Heart left ventricle (tissue), 16 donors: ENCODE measurements around the gene CSTF2T. TPM values are rescaled to one million over a fixed set of nuclear protein-coding genes. Genes with fewer than 3 reads are reported as not detected.

ENCODE experiments used
- ATAC-seq, 4 donors: fragments of 200-7000 bp; cut with Tn5 transposase; one replicate each; pipeline ENCODE4 v1.9.1; 2020 to 2022; ENCODE audit warnings: moderate library complexity in 4 of 4, mild to moderate bottlenecking in 3 of 4, moderate number of reproducible peaks in 1 of 4
- DNase-seq, 5 donors: peaks; one replicate each; pipeline ENCODE4 v3.0.0-alpha.2; 2020
- H3K27ac ChIP-seq, 12 donors: fragments of 200-600 bp; sonication (generic) in 4 of 12; one replicate each; pipeline versions ENCODE4 v1.5.0 to v1.8.0; 2016 to 2022; ENCODE audit warnings: mild to moderate bottlenecking in 2 of 12
- H3K27me3 ChIP-seq, 9 donors: fragments of 200-600 bp; sonication (generic) in 2 of 9; one replicate each; pipeline versions ENCODE4 v1.5.1 to v1.8.0; 2016 to 2022; ENCODE audit warnings: mild to moderate bottlenecking in 3 of 9
- H3K36me3 ChIP-seq, 9 donors: fragments of 200-600 bp; sonication (generic) in 2 of 9; one replicate each; pipeline versions ENCODE4 v1.5.0 to v1.8.0; 2018 to 2022; ENCODE audit warnings: mild to moderate bottlenecking in 2 of 9
- H3K4me1 ChIP-seq, 12 donors: fragments of 200-600 bp; sonication (generic) in 4 of 12; one replicate each; pipeline versions ENCODE4 v1.5.0 to v1.8.0; 2016 to 2022; ENCODE audit warnings: mild to moderate bottlenecking in 3 of 12
- H3K4me3 ChIP-seq, 12 donors: fragments of 200-600 bp; sonication (generic) in 4 of 12; one replicate each; pipeline versions ENCODE4 v1.5.0 to v1.8.0; 2017 to 2022; ENCODE audit warnings: mild to moderate bottlenecking in 9 of 12, moderate library complexity in 4 of 12
- H3K9me3 ChIP-seq, 12 donors: fragments of 200-600 bp; sonication (generic) in 4 of 12; one replicate each; pipeline versions ENCODE4 v1.5.0 to v1.8.0; 2016 to 2022; ENCODE audit warnings: mild to moderate bottlenecking in 1 of 12
- CTCF ChIP-seq, 12 donors: fragments of 200-600 bp; sonication (generic) in 4 of 12; IDR thresholded peaks; one replicate each; pipeline versions ENCODE4 v1.5.0 to v1.8.0; 2018 to 2022; ENCODE audit warnings: antibody characterized with exemption in 12 of 12, mild to moderate bottlenecking in 5 of 12
- POLR2A ChIP-seq, 2 donors: fragments of 450-650 bp; IDR thresholded peaks; one replicate each; pipeline ENCODE4 v1.6.1; 2017; ENCODE audit warnings: antibody characterized with exemption in 2 of 2, mild to moderate bottlenecking in 2 of 2, moderate library complexity in 2 of 2
- WGBS, 4 donors: extraction: QIAGEN DNeasy Blood & Tissue Kit in 2 of 4; methylation state at CpG; one replicate each; pipeline versions ENCODE4 v1.1.5 to v1.1.7; 2013 to 2018; 5-methylcytosine and 5-hydroxymethylcytosine counted together
- intact Hi-C, 10 donors: fragments of 100-400 bp; cut with DNase I; formaldehyde crosslinking; loops; one replicate each; pipeline versions ENCODE4 v1.11.1 to v1.14.2; 2022
- polyA plus RNA-seq, 2 donors: library from polyadenylated mRNA; stranded (reverse); fragments of 200-250 nt; gene quantifications; one replicate each; pipeline ENCODE4 v1.2.3, GENCODE V29; 2013
- total RNA-seq, 9 donors: library from RNA; depleted of rRNA in 2 of 9; stranded (reverse); fragments of >200 nt in 2 of 9; fragmentation: NEBNext Ultra II Directional in 3 of 9; extraction: Animal tissue kit (Norgen Biotek cat#: 25700) in 3 of 9; gene quantifications; one replicate each; pipeline versions ENCODE4 v1.1.0 to v1.2.4, GENCODE V29; 2016 to 2023
- donor health status: ischemic (EF 13 %, LVEDD 7.1; RV severe dilation, severe dysfunction).
- donor health status: healthy with polysubstance abuse.
- donor health status: DM: no; HTN: yes; CAD: no.
- donor health status: DM: no; HTN: no; CAD: no.
- donor health status: ischemic (EF 25% LVEDD 6.9; RV normal size, moderate dysfunction).
- donor health status: ischemic (EF 25% LVEDD 5.7; RV mildly dilated, moderate dysfunction).
- donor health status: healthy.
- donor health status: DM: yes; HTN: yes; CAD: no.
- donor health status: ischemic (EF 35%, LVEDD 5.7; RV mildly dilated, moderate dysfunction).
- donor health status: nonischemic (EF 11% LVEDD 7.7; RV severe dilation, severe dysfunction).
- donor health status: DM: yes; HTN: yes; CAD: no.
- donor health status: PGD.
- donor health status: ischemic (EF 29% LVEDD 5.4; RV normal size, mild dysfunction).
- donor health status: nonischemic (EF 23%, LVEDD 6.1; RV moderate dilation, normal function).

Gene CSTF2T
- total and polyA plus RNA-seq, 11 donors = 10.6 to 27.4 (median 21.5) TPM

- TF ChIP-seq CTCF (IDR thresholded peaks at IDR 0.05) = no peak
- no peak for TF ChIP-seq POLR2A (IDR thresholded peaks at IDR 0.05)
- DNase-seq = no peak
- Histone ChIP-seq H3K27ac (peak overlapping the region in 8 of 12 donors; percentile 18 to 71 (median 44)), H3K36me3 (no peaks in the 10 kb centered on the region), H3K4me1 (peaks cover 0 to 5% (median 0%) of the 10 kb centered on the region in 12 donors), H3K4me3 (no peak overlapping the region), H3K27me3 (no peaks in the 10 kb centered on the region), H3K9me3 (peaks cover 0 to 4% (median 0%) of the 10 kb centered on the region in 12 donors)
- peak; percentile 74 to 89 (median 86) for ATAC-seq
- WGBS, 4 donors = 23 to 43% (median 37%) methylated on average over 1 of the region's 1 CpG
- intact Hi-C loops = loop anchor here in 1 of 10 donors (10.0 kb wide), 1 partner anchor 231 kb away; no protein-coding TSS in a partner anchor
These were observed 24.6 kb upstream of the CSTF2T start for GRCh38 chr10:51724038-51724437.

DNA sequence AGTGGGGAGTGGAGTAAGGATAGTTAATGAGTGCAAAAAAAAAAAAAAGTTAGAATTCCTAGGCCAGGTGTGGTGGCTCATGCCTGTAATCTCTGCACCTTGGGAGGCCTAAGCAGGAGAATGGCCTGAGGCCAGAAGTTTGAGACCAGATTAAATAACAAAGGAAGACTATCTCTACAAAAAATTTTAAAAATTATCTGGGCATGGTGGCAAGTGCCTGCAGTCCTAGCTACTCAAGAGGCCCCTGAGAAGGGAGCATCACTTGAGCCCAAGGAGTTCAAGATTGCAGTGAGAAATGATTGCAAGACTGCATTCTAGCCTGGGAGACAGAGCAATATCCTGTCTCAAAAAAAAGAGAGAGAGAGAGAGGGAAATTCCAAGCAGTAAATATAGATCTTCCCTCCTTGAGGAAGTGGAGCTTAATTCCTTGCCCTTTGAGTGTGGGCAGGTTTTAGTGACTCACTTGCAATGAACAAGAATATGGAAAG lies 19.5 kb upstream of the CSTF2T start:
- Histone ChIP-seq H3K4me1 (peaks cover 0 to 3% (median 0%) of the 10 kb centered on the region in 12 donors), H3K27ac (no peak overlapping the region), H3K4me3 (no peak overlapping the region), H3K36me3 (no peaks in the 10 kb centered on the region), H3K27me3 (no peaks in the 10 kb centered on the region), H3K9me3 (peaks cover 0 to 4% (median 0%) of the 10 kb centered on the region in 12 donors)
- intact Hi-C loops = no loop called here
- ATAC-seq = peak in 1 of 4 donors; percentile 34
- TF ChIP-seq CTCF (IDR thresholded peaks at IDR 0.05) = no peak
- no peak for TF ChIP-seq POLR2A (IDR thresholded peaks at IDR 0.05)
- no peak for DNase-seq

DNA sequence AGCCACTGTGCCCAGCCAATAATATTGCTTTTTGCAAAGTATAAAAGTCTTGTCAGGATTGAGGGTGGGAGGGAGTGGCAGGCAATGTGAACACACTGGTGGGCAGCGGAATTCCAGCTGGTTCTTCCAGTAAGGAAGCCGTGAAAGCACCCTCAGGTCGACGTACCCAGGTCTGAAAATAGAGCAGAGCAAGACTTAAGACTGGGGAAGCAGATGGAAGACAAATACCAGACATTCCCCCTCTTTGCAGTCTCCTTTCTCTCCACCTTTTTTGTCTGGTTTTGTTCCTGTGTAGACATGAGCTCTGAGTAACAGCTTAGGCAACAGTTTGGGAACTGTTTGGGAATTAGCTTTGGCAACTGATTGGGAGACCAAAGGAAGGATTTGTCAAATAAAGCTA lies 17.6 kb upstream of the CSTF2T start:
- DNase-seq (no peak), ATAC-seq (peak in 1 of 4 donors; percentile 36)
- Histone ChIP-seq H3K4me1 (peaks cover 0 to 3% (median 0%) of the 10 kb centered on the region in 12 donors), H3K9me3 (no peaks in the 10 kb centered on the region), H3K27ac (no peak overlapping the region), H3K36me3 (no peaks in the 10 kb centered on the region), H3K4me3 (no peak overlapping the region), H3K27me3 (no peaks in the 10 kb centered on the region)
- TF ChIP-seq CTCF (IDR thresholded peaks at IDR 0.05) = no peak
- TF ChIP-seq POLR2A (IDR thresholded peaks at IDR 0.05) = no peak
- intact Hi-C loops = no loop called here
- 63 to 80% (median 76%) methylated on average over 4 of the region's 4 CpGs for WGBS, 4 donors

DNA sequence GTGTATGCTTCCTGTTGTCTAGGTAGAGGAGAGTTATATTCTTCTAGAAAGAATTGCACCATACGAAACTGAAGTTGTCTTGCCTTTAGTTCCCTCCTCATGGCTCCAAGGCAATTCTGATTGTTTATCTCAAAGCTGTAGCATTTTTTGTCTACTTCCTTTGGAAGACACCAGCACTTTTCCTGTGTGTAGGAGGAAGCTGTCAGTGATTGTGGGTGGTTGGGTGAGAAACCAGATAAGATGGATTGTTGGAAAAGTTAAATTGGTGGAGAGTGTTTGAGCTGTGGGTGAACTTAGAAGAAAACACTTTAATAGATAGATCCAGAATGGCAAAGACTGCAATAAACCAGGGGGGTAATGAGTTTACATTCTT lies 12.1 kb upstream of the CSTF2T start:
- no peak for DNase-seq
- no peak for TF ChIP-seq POLR2A (IDR thresholded peaks at IDR 0.05)
- no peak for TF ChIP-seq CTCF (IDR thresholded peaks at IDR 0.05)
- intact Hi-C loops = no loop called here
- H3K27me3 ChIP-seq = no peaks in the 10 kb centered on the region
- H3K4me1 ChIP-seq = peaks cover 0 to 31% (median 8%) of the 10 kb centered on the region in 12 donors
- 63 to 65% (median 63%) methylated on average over 1 of the region's 1 CpG for WGBS, 4 donors
- no peaks in the 10 kb centered on the region for H3K9me3 ChIP-seq
- H3K4me3 ChIP-seq = no peak overlapping the region
- no peak for ATAC-seq
- no peaks in the 10 kb centered on the region for H3K36me3 ChIP-seq
- H3K27ac ChIP-seq = no peak overlapping the region
